PC-3 (cell line): Measurements from ENCODE around the gene PAOX. TPM values are rescaled to one million over a fixed set of nuclear protein-coding genes. Genes with fewer than 3 reads are reported as not detected.

Experiments
- ATAC-seq: fragments of 200-7000 bp; cut with Tn5 transposase; 2 replicates; pipeline ENCODE4 v1.9.1; 2020; ENCODE audit warnings: mild to moderate bottlenecking, moderate library complexity
- BruUV-seq: library from RNA; stranded (reverse); fragments of 400-500 nt; replicated peaks from 2 replicates; lab custom pipeline; 2021; lab: Mats Ljungman, UMichigan
- CTCF ChIA-PET: fragments of 300-600 bp; sonication (Branson Sonifier 250); formaldehyde crosslinking; loops from one replicate; lab custom pipeline; 2022; ENCODE audit warnings: antibody characterized with exemption; lab: Charles Lee
- POLR2A ChIA-PET: fragments of 300-600 bp; sonication (Branson Sonifier 250); formaldehyde crosslinking; loops from one replicate; lab custom pipeline; 2022; ENCODE audit warnings: antibody characterized with exemption; ENCODE audit not compliant: unreplicated experiment; lab: Charles Lee
- DNase-seq: peaks from one replicate; pipeline ENCODE4 v3.0.0-alpha.2; 2015
- H2AFZ ChIP-seq: fragments of 300-600 bp; sonication (generic); 2 replicates; pipeline ENCODE4 v1.6.0; 2016; ENCODE audit warnings: antibody characterized with exemption, low read length
- H3F3A ChIP-seq: fragments of 300-600 bp; sonication (generic); one replicate; pipeline ENCODE4 v1.6.0; 2017; ENCODE audit warnings: antibody characterized with exemption, low read length, control low read depth, mild to moderate bottlenecking; ENCODE audit not compliant: unreplicated experiment
- H3K27ac ChIP-seq: fragments of 300-600 bp; sonication (generic); 2 replicates; pipeline ENCODE4 v1.5.1; 2016; ENCODE audit warnings: mild to moderate bottlenecking, low read length
- H3K27me3 ChIP-seq: fragments of 300-600 bp; sonication (generic); 2 replicates; pipeline ENCODE4 v1.6.1; 2016; ENCODE audit warnings: low read length, mixed read lengths
- H3K36me3 ChIP-seq: fragments of 300-600 bp; sonication (generic); 2 replicates; pipeline ENCODE4 v1.6.1; 2016; ENCODE audit warnings: low read depth, mixed run types, low read length, mixed read lengths
- H3K4me1 ChIP-seq: fragments of 300-600 bp; sonication (generic); 2 replicates; pipeline ENCODE4 v1.5.1; 2016; ENCODE audit warnings: low read length; ENCODE audit not compliant: insufficient read depth
- H3K4me2 ChIP-seq: fragments of 300-600 bp; sonication (generic); 2 replicates; pipeline ENCODE4 v1.6.0; 2016; ENCODE audit warnings: low read length
- H3K4me3 ChIP-seq: fragments of 300-600 bp; sonication (generic); 2 replicates; pipeline ENCODE4 v1.5.1; 2016; ENCODE audit warnings: mild to moderate bottlenecking, low read length, mixed read lengths
- H3K79me2 ChIP-seq: fragments of 300-600 bp; sonication (generic); 2 replicates; pipeline ENCODE4 v1.6.1; 2017; ENCODE audit warnings: low read length, mixed read lengths
- H3K9ac ChIP-seq: fragments of 300-600 bp; sonication (generic); 2 replicates; pipeline ENCODE4 v1.6.0; 2016; ENCODE audit warnings: mild to moderate bottlenecking, low read length
- H3K9me2 ChIP-seq: fragments of 300-600 bp; sonication (generic); replicated peaks from 2 replicates; pipeline ENCODE4 v1.6.1; 2016; ENCODE audit warnings: mixed run types, low read length, mixed read lengths
- H3K9me3 ChIP-seq: fragments of 300-600 bp; sonication (generic); 2 replicates; pipeline ENCODE4 v1.6.1; 2016; ENCODE audit warnings: low read length, mixed read lengths
- H4K20me1 ChIP-seq: fragments of 300-600 bp; sonication (generic); 2 replicates; pipeline ENCODE4 v1.6.1; 2016; ENCODE audit warnings: low read length, mixed read lengths
- EZH2 ChIP-seq: fragments of 300-600 bp; sonication (generic); IDR thresholded peaks from one replicate; pipeline ENCODE4 v1.6.1; 2017; ENCODE audit warnings: antibody characterized with exemption, mild to moderate bottlenecking, low read length; ENCODE audit not compliant: unreplicated experiment
- EZH2phosphoT487 ChIP-seq: fragments of 300-600 bp; sonication (generic); IDR thresholded peaks from 2 replicates; pipeline ENCODE4 v1.6.1; 2018; ENCODE audit warnings: mild to moderate bottlenecking, antibody characterized with exemption, low read length, borderline replicate concordance
- intact Hi-C: fragments of 100-400 bp; cut with micrococcal nuclease; formaldehyde crosslinking; loops from 2 replicates; pipeline ENCODE4 v1.9.0; 2023
- total RNA-seq: library from RNA; depleted of rRNA; stranded (reverse); fragments of >200 nt; gene quantifications from 2 replicates; pipeline ENCODE4 v1.2.3, GENCODE V29; 2014
- TF ChIP-seq, protein P1 (sequence below): fragments of 300-600 bp; sonication (generic); conservative IDR thresholded peaks from 2 replicates; pipeline ENCODE4 v1.5.1; 2017; ENCODE audit warnings: antibody characterized with exemption, low read depth, mild to moderate bottlenecking, low read length

The PAOX gene
- total RNA-seq, 1 experiment from 2014 or later: 4.1 TPM

DNA sequence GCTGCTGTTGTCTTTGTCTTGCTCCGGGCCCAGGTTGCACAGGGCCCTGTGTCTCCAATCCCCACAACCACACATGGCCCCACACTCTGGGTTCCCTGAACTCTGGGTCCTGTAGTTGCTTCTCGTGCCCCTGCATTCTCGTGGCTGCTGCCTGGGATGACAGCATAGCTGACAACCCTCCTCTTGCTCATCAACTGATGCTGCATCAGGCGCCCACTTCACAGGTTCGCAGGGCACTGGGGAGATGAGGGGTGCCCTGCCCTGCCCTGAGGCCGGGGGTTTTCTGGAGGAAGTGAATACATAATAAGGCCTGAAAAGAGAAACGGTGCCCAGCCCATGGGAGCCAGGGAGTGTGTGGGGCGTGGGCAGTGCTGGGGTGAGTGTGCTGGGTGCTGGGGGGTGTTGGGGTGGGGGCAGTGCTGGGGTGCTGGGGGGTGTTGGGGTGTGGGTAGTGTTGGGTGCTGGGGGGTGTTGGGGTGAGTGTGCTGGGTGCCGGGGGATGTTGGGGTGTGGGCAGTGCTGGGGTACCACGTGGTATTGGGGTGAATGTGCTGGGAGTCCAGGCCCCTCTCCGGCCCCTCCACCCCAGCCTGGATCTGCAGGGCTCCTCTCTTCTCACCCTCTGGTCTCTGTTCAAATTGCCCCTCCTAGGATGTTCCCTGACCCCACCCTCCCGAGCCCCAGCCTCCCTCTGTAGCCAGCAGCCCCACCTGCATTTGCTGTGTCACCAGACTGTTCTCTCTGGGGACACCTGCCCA lies 12.9 kb downstream of the PAOX start:
- peaks cover 16% of the 10 kb centered on the region for H3K4me1 ChIP-seq
- intact Hi-C loops: no loop called here
- H3K9me2 ChIP-seq: no peaks in the 10 kb centered on the region
- H3K27ac ChIP-seq: no peak overlapping the region
- POLR2A ChIA-PET: no interaction called here
- H3K9me3 ChIP-seq: no peaks in the 10 kb centered on the region
- H3F3A ChIP-seq: no peaks in the 10 kb centered on the region
- TF ChIP-seq, protein P1, sequence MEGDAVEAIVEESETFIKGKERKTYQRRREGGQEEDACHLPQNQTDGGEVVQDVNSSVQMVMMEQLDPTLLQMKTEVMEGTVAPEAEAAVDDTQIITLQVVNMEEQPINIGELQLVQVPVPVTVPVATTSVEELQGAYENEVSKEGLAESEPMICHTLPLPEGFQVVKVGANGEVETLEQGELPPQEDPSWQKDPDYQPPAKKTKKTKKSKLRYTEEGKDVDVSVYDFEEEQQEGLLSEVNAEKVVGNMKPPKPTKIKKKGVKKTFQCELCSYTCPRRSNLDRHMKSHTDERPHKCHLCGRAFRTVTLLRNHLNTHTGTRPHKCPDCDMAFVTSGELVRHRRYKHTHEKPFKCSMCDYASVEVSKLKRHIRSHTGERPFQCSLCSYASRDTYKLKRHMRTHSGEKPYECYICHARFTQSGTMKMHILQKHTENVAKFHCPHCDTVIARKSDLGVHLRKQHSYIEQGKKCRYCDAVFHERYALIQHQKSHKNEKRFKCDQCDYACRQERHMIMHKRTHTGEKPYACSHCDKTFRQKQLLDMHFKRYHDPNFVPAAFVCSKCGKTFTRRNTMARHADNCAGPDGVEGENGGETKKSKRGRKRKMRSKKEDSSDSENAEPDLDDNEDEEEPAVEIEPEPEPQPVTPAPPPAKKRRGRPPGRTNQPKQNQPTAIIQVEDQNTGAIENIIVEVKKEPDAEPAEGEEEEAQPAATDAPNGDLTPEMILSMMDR: no peak
- TF ChIP-seq EZH2phosphoT487: no peak
- H3K27me3 ChIP-seq: no peaks in the 10 kb centered on the region
- no peak overlapping the region for H3K4me2 ChIP-seq
- H4K20me1 ChIP-seq: no peaks in the 10 kb centered on the region
- H3K36me3 ChIP-seq: peaks cover 6% of the 10 kb centered on the region; the same call in 1 of the 2 replicates
- H2AFZ ChIP-seq: no peak overlapping the region
- CTCF ChIA-PET: no interaction called here
- BruUV-seq: no TSS peak
- peaks cover 25% of the 10 kb centered on the region for H3K79me2 ChIP-seq
- no peak for DNase-seq
- no peak overlapping the region for H3K9ac ChIP-seq
- H3K4me3 ChIP-seq: no peak overlapping the region
- no peak for ATAC-seq

- Histone ChIP-seq H3K4me2 (peak overlapping the region; percentile 100), H3K27ac (no peak overlapping the region), H3K4me1 (peaks cover 25% of the 10 kb centered on the region), H3K79me2 (peaks cover 30% of the 10 kb centered on the region), H3K9me2 (no peaks in the 10 kb centered on the region), H2AFZ (peak overlapping the region; percentile 78), H3K27me3 (no peaks in the 10 kb centered on the region), H3K4me3 (peak overlapping the region; percentile 96), H4K20me1 (no peaks in the 10 kb centered on the region), H3K9me3 (no peaks in the 10 kb centered on the region), H3F3A (no peaks in the 10 kb centered on the region), H3K9ac (peak overlapping the region; percentile 100; the same call in 1 of the 2 replicates), H3K36me3 (peaks cover 9% of the 10 kb centered on the region)
- TSS peak; percentile 35 for BruUV-seq
- TF ChIP-seq EZH2phosphoT487: no peak
- TF ChIP-seq EZH2: no peak
- TF ChIP-seq, protein P1: no peak
- intact Hi-C loops: no loop called here
- DNase-seq (no peak), ATAC-seq (no peak)
- CTCF ChIA-PET: no interaction called here
- POLR2A ChIA-PET: no interaction called here
Observed at GRCh38 chr10:133393401-133394063, 14.5 kb downstream of the PAOX start.

DNA sequence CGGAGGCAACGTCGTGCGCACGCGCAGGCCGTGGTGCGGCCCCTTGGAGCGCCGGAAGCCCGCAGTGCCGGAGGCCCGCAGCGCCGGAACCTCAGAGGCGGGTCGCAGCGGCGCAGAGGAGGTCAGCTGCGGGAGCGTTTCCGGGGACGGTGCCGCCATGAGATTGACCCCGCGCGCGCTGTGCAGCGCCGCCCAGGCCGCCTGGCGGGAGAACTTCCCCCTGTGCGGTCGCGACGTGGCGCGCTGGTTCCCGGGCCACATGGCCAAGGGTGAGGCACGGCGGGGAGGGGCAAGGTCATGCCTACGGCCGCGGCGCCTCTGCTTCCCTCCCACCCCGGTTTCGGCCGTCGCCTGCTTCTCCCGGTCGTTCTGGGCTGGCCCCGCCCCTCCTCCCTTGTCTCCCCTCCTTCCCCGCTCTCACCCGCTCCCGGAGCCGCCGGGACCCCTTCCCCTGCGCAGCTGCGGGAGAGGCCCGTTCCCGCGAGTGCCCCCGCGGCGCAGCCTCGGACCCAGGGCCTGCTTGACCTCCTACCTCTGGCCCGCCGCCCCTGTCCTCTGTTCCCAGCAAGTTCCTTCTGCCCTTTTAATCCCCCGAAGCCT lies 15.1 kb downstream of the PAOX start, which contains the start of gene MTG1:
TSS of gene MTG1 (plus strand) at position 94 of the 600 bp plus-strand sequence. CDS start at position 158, 64 bp downstream.
- BruUV-seq: no TSS peak
- intact Hi-C loops: no loop called here
- POLR2A ChIA-PET: no interaction called here

More for the DNA sequence above, 15.1 kb downstream of the PAOX start, which contains the start of gene MTG1:
- peak within 1 kb of the TSS; percentile 96 for H3K4me3 ChIP-seq
- peak within 1 kb of the TSS; percentile 100 for H3K4me2 ChIP-seq
- TF ChIP-seq, protein P1: no peak
- no peak for TF ChIP-seq EZH2
- no peak for TF ChIP-seq EZH2phosphoT487
- H3K9me3 ChIP-seq: no peaks in the 10 kb centered on the region
- peaks cover 25% of the 10 kb centered on the region for H3K4me1 ChIP-seq
- peak within 1 kb of the TSS; percentile 76 for H3K27ac ChIP-seq
- peak within 1 kb of the TSS; percentile 100 for H3K9ac ChIP-seq
- DNase-seq: peak; percentile 93
- ATAC-seq: peak; percentile 87
- no peaks in the 10 kb centered on the region for H3K9me2 ChIP-seq
- H3K27me3 ChIP-seq: no peaks in the 10 kb centered on the region
- H2AFZ ChIP-seq: peak within 1 kb of the TSS; percentile 78
- H3K79me2 ChIP-seq: peaks cover 36% of the 10 kb centered on the region
- no peaks in the 10 kb centered on the region for H4K20me1 ChIP-seq
- H3K36me3 ChIP-seq: peaks cover 10% of the 10 kb centered on the region
- no peaks in the 10 kb centered on the region for H3F3A ChIP-seq
- CTCF ChIA-PET: no interaction called here
